K562 (cell line): ENCODE results near the gene ASS1. TPM values are rescaled to one million over a fixed set of nuclear protein-coding genes. Genes with fewer than 3 reads are reported as not detected.
A peak's percentile ranks its signal among the peaks of the same experiment; 100 is the strongest.

Experiments used
- BCOR ChIP-seq: fragments of 450-650 bp; IDR thresholded peaks from 2 replicates; pipeline ENCODE4 v1.6.1; 2016
- FIP1L1 ChIP-seq: fragments of 200-400 bp; formaldehyde crosslinking; IDR thresholded peaks from 2 replicates; pipeline ENCODE4 v1.6.1; 2018; ENCODE audit warnings: mild to moderate bottlenecking, low read depth, low read length; ENCODE audit not compliant: poor library complexity, severe bottlenecking
- FOXK1 ChIP-seq: sonication (generic); formaldehyde crosslinking; IDR thresholded peaks from 2 replicates; pipeline ENCODE4 v1.8.0; 2022; ENCODE audit warnings: missing genetic modification reagents, mild to moderate bottlenecking, borderline replicate concordance
- HDAC2 ChIP-seq: fragments of 450-650 bp; IDR thresholded peaks from 2 replicates; pipeline ENCODE4 v1.6.1; 2016; ENCODE audit warnings: mild to moderate bottlenecking
- JUND ChIP-seq, 2 experiments: IDR thresholded peaks; 2 replicates in 1 of 2; 3 replicates in 1 of 2; pipeline ENCODE4 v1.6.1; 2011; ENCODE audit warnings: borderline replicate concordance in 2 of 2, low read depth in 2 of 2, low read length in 2 of 2, improper control_type of control experiment in 1 of 2, missing biosample characterization in 1 of 2, missing genetic modification characterization in 1 of 2, missing genetic modification reagents in 1 of 2
- KHSRP ChIP-seq: fragments of 450-650 bp; IDR thresholded peaks from 2 replicates; pipeline ENCODE4 v1.6.1; 2017
- MGA ChIP-seq: fragments of 450-650 bp; IDR thresholded peaks from 2 replicates; pipeline ENCODE4 v1.6.1; 2016; ENCODE audit warnings: mild to moderate bottlenecking, moderate library complexity
- PPARD ChIP-seq: fragments of 250-450 bp; sonication (Bioruptor Pico); IDR thresholded peaks from 2 replicates; pipeline ENCODE4 v1.8.0; 2022; ENCODE audit warnings: inconsistent platforms, mild to moderate bottlenecking, moderate library complexity
- SP2 ChIP-seq: IDR thresholded peaks from 2 replicates; pipeline ENCODE4 v1.6.1; 2011; ENCODE audit warnings: mild to moderate bottlenecking, low read depth, low read length, moderate library complexity; ENCODE audit not compliant: poor library complexity, severe bottlenecking; ENCODE audit errors: extremely low read depth
- ZEB2 ChIP-seq: fragments of 450-650 bp; IDR thresholded peaks from 2 replicates; pipeline ENCODE4 v1.6.1; 2016
- ZFX ChIP-seq: sonication (generic); formaldehyde crosslinking; IDR thresholded peaks from 2 replicates; pipeline ENCODE4 v1.8.0; 2022; ENCODE audit warnings: mild to moderate bottlenecking, missing genetic modification reagents, moderate library complexity
- ZNF324 ChIP-seq: fragments of 250-450 bp; sonication (Bioruptor Pico); IDR thresholded peaks from 2 replicates; pipeline ENCODE4 v1.4.0; 2020; ENCODE audit warnings: mild to moderate bottlenecking
- polyA plus RNA-seq, 8 experiments: library from polyadenylated mRNA; depleted of rRNA in 4 of 8; stranded (reverse) in 5 of 8; unstranded in 3 of 8; fragments of >200 nt; fragmentation: Nextera tagmentation in 2 of 8; fragmentation: Illumina TruSeq in 1 of 8; extraction: Ambion mirVana in 2 of 8; extraction: Trizol in 1 of 8; gene quantifications; 2 replicates each; pipeline versions ENCODE4 v1.2.1 to v1.2.3, GENCODE V29; 2011 to 2014; ENCODE audit warnings: inconsistent platforms in 1 of 8, missing spikeins in 1 of 8
- total RNA-seq, 7 experiments: library from RNA; depleted of rRNA in 6 of 7; stranded (reverse); fragments of >200 nt in 6 of 7; fragmentation: Illumina TruSeq in 2 of 7; extraction: Trizol in 2 of 7; gene quantifications; 2 replicates each; pipeline versions ENCODE4 v1.2.1 to v1.2.3, GENCODE V29; 2011 to 2021; ENCODE audit warnings: low replicate concordance in 1 of 7
- TF ChIP-seq, protein P1 (sequence below): IDR thresholded peaks from 2 replicates; pipeline ENCODE4 v1.6.1; 2011; ENCODE audit not compliant: insufficient read length; ENCODE audit errors: extremely low read depth
- TF ChIP-seq, protein P2 (sequence below): fragments of 250-450 bp; sonication (Bioruptor Pico); IDR thresholded peaks from 2 replicates; pipeline ENCODE4 v1.8.0; 2021; ENCODE audit warnings: mild to moderate bottlenecking, moderate library complexity

ASS1 gene
- total and polyA plus RNA-seq, 9 of the 15 experiments (the other 6 are each of a cell fraction or from before 2014, with no cell fraction given) = 1.5 to 5.7 (median 3.7) TPM

DNA sequence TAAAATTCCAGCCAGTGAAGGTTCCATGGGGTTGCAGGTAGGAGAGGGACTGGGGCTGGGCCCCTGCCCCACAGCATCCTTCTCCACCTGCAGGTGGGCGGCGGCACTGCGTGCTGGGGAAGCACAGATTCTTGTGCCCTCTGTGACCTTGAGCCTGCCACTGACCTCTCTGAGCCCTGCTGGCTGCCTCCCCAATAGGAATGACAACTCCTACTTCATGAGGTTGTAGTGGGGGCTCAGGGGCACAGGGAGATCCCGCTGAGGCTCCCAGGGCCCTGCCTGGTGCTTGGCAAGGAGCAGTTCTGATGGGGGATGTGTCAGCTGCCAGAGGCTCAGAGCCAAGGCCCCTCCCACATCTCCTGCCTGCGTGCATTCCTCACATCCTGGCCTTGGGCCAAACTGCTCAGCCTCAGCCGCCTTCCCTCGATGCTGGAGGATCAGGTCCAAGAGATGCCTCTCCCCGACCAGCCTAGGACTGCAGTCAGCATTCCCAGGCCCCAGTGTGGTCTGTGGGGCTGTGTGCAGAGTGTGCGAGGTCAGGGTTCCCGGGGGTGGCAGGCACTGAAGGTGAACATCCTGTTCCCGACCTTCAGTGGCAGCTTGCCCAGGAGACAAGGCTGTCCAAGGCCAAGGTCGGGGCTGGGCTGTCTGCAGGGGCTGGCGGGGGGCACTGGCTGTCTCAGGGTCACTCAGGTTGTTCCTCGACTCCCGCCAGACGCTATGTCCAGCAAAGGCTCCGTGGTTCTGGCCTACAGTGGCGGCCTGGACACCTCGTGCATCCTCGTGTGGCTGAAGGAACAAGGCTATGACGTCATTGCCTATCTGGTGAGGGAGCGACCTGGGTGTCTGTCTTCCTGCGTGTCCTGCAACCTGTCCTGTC lies 7.0 kb downstream of the ASS1 start (continued):
- TF ChIP-seq MGA = peak; percentile 78
- no peak for TF ChIP-seq ZNF324
- no peak for TF ChIP-seq ZFX (CRISPR knock-in tag)
- TF ChIP-seq HDAC2 = 0 out of 2 replicates have a peak, but pooled peaks have one; percentile 55
- no peak for TF ChIP-seq SP2
- peak; percentile 66 for TF ChIP-seq ZEB2
- TF ChIP-seq, protein P1, sequence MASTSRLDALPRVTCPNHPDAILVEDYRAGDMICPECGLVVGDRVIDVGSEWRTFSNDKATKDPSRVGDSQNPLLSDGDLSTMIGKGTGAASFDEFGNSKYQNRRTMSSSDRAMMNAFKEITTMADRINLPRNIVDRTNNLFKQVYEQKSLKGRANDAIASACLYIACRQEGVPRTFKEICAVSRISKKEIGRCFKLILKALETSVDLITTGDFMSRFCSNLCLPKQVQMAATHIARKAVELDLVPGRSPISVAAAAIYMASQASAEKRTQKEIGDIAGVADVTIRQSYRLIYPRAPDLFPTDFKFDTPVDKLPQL = no peak
- no peak for TF ChIP-seq PPARD (CRISPR knock-in tag)
- TF ChIP-seq FIP1L1 = no peak
- TF ChIP-seq, protein P2, sequence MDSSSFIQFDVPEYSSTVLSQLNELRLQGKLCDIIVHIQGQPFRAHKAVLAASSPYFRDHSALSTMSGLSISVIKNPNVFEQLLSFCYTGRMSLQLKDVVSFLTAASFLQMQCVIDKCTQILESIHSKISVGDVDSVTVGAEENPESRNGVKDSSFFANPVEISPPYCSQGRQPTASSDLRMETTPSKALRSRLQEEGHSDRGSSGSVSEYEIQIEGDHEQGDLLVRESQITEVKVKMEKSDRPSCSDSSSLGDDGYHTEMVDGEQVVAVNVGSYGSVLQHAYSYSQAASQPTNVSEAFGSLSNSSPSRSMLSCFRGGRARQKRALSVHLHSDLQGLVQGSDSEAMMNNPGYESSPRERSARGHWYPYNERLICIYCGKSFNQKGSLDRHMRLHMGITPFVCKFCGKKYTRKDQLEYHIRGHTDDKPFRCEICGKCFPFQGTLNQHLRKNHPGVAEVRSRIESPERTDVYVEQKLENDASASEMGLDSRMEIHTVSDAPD (CRISPR knock-in tag) = no peak
- no peak for TF ChIP-seq KHSRP
- no peak for TF ChIP-seq BCOR
- TF ChIP-seq JUND (IDR thresholded peaks at IDR 0.05; ENCODE audit: borderline replicate concordance, low read depth, low read length) = peak; percentile 73
- TF ChIP-seq JUND (tag; IDR thresholded peaks at IDR 0.05; ENCODE audit: borderline replicate concordance, low read depth, low read length) = peak; percentile 71; the same call in 2 of the 3 replicates
- TF ChIP-seq FOXK1 (CRISPR knock-in tag) = no peak
